HG03460 (cell line): ENCODE measurements around the gene MSLN.
"Not testable (repeated sequence)": the region's sequence is repeated elsewhere in the genome, so short reads cannot be mapped to it uniquely, and the experiment has no call there.

Source experiments
- ATAC-seq: cut with Tn5 transposase; IDR thresholded peaks from one replicate; pipeline ENCODE4 v1.9.1; 2021; ENCODE audit not compliant: unreplicated experiment

The MSLN gene

GRCh38 chr16:734208-734980, 26.1 kb upstream of the MSLN start:
- no peak for ATAC-seq

- ATAC-seq = no peak
Observed at GRCh38 chr16:734981-735881, 25.3 kb upstream of the MSLN start.

- ATAC-seq = no peak
Observed at GRCh38 chr16:735982-736453, 24.5 kb upstream of the MSLN start.

- ATAC-seq = no peak
Observed at GRCh38 chr16:736936-737481, 23.5 kb upstream of the MSLN start.

DNA sequence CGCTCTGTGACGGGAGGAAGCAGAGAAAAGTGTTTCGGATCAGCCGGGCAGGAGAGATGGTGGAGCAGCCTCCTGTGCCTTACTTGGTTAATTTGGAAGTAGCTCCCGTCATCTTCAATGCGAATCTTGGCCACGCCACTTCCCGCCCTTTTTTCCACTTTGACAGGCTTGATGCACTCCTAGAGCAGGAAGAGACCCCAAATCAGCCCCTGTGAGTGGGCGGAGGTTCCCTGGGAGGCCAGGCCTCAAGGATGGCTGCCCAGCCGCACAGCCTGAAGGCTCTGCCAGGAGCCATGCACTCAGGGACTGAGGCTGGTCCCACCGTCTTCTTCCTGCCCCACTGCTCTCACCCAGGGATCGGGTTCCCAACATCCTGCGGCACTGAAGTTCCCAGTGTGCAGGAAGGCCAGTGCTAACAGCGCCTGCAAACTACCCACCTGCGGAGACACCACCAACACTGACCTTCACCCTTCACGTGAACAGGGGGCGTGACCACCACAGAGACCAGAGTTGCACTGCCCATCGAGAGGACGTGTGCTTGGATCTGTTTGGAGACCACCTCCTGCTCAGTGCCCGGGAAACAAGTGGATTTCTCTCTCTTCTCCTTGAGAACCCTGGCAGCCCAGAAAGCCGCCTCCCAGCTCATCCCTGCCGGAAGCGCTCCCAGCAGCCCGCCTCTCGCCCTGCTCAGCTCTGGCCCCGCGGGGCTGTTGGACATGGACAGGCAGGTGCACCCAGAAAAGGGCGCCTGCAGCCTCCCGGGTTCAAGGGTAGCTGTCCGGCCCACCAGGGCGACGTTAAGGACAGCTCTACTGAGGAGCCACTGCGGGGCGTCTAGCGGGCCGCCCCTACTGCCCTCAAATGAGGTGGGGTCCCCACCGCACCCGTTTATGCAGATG, 20.7 kb upstream of the MSLN start:
- no peak for ATAC-seq

DNA sequence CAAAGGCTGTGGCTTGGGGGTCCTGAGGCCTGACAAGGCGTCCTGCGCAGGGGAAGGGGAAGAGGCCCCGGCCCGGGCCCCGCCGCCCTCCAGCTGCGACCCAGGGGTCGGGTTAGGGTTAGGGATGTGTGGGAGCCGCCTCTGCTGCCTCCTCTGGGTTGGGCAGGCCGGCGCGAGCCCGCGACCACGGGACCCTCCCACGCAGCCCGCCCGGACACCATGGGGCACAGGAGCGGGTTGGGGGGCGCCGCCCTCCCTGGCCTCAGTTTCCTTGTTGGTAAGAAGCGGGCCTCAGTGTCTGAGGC, 20.1 kb upstream of the MSLN start:
- peak; percentile 6 for ATAC-seq

DNA sequence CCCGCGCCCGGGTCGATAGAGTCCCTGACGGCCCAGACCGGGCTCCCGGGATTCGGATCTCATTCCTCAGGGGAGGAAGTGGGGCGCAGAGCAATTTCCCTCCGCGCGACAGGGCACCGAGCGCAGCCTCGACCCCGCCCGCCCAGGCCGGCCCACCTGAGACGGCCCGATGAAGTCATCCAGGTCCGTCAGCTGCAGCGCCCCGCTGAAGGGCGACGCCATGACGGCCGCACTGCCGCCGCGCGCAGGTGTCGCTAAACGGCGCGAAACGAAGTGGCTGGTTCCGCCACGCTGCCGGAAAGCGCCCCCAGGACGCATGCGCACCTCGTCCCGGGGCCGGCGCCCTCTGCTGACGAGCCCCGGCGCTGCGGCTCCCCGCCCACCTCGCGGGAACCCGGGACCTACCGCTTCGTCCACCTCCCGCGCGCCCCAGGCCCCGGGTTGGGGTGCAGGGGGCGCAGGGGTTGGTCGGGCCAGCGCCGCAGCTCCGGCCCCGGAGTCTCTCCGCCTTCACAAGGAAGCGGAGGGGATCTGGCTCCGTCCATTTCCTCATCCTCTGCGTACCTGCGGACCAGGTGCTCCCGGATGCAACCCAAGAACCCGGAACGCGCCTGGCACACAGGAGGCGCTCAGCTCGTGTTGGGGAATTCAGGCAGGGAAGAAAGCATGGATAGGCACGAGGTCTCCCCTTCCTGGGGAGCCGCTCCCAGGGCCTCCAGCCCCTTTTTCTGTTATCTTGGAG, 19.6 kb upstream of the MSLN start, which contains the start of gene CIAO3:
TSS of gene CIAO3 (minus strand) at position 234 of the 742 bp plus-strand sequence. CDS start at position 222, 12 bp downstream.
- ATAC-seq = peak; percentile 70

GRCh38 chr16:741986-742629, 18.4 kb upstream of the MSLN start:
- no peak for ATAC-seq

- ATAC-seq = not testable (repeated sequence)
Observed at GRCh38 chr16:742894-743293, 17.6 kb upstream of the MSLN start.

GRCh38 chr16:743794-744500, 16.6 kb upstream of the MSLN start:
- ATAC-seq = no peak

DNA sequence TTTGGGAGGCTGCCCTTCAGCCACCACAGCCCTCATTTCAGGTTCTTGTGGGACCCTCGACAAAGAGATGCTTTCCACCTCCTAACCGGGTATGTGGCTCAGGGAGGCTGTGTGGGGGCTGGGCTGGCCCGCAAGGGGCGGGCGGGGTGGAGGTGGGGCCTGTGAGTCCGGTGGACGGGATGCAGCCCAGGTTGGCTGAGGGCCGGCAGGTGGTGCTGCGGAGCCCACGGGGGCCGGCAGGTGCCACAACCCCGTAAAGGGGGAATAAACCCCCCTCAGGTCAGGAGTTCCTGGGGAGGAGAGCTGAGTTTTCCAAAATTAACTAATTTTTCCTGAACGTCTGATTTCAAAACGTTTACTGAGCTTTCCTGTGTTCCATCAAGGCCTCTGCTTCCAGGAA, 14.8 kb upstream of the MSLN start:
- no peak for ATAC-seq

- ATAC-seq = no peak
Observed at GRCh38 chr16:746637-747036, 13.9 kb upstream of the MSLN start.

GRCh38 chr16:747978-748746, 12.4 kb upstream of the MSLN start:
- ATAC-seq = no peak

GRCh38 chr16:749010-749409, 11.5 kb upstream of the MSLN start:
- ATAC-seq = no peak

DNA sequence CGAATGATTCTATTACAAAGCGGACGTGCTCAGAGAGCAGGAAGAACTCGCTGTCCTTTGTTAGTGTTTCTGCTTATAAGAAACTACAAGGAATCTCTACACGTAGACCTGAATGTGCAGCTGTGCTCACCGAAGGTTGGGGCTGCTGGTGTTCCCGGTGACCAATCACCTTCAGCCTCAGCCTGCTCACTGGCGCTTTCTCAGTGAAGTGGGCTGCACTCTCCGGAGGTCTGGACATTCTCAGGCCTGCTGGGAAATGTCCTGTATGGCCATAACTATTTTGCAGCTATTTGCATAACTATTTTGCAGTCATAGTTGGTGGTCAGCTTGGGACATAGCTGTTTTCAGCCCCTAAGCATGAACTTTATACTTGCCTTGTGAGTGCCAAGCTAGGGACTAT, 10.0 kb upstream of the MSLN start:
- ATAC-seq = no peak

DNA sequence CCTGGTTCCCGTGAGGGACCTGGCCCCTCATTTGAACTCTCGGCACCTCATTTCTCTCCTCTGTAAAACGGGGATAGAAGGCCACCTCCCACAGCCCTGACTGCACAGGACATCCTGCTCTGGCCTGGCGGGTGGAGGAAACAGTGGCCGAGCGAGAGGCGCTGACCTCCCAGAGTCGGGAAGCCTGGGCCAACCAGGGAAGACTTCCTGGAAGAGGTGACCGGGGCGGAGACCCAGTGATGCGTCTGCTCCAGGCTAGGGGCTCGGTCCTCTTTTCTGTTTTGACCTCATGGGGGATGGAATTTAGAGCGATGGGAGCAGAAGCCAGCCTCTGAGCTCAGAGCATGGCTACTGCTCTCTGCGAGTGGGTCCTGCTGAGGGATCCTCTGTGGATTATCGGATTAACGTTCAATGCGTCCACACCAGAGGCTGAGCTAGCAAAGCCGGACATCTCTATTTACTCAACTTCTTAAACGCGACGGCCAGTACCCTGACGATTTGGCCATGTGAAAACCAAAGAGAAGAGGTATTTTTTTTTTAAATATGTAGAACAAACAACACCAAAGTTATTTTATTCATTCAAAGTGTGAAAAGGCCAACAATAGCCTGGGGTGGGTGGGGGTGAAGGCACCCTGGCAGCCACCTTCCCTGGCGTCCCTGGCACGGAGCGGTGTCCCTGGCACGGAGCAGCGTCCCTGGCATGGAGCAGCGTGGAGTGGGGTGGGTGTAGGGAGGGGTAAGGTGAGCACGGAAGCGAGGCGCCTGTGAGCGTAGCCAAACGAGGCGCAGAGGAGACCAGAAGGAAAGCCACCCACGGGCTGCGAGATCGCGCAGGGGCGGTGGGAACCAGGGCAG, 9.2 kb upstream of the MSLN start:
- ATAC-seq = no peak

GRCh38 chr16:752007-752312, 8.6 kb upstream of the MSLN start:
- ATAC-seq = no peak
